ENCODE data around the gene RETSAT.

GRCh38 chr2:85314884-85315242, 39.5 kb downstream of the RETSAT start:
- TF ChIP-seq CTCF (conservative IDR thresholded peaks at IDR 0.05) (no peak), ZFX (IDR thresholded peaks at IDR 0.05) (no peak)

All from C4-2B (cell line).